ENCODE measurements around the gene CABLES1.
"Not testable (repeated sequence)": the region's sequence is repeated elsewhere in the genome, so short reads cannot be mapped to it uniquely, and the experiment has no call there.

The CABLES1 gene

DNA sequence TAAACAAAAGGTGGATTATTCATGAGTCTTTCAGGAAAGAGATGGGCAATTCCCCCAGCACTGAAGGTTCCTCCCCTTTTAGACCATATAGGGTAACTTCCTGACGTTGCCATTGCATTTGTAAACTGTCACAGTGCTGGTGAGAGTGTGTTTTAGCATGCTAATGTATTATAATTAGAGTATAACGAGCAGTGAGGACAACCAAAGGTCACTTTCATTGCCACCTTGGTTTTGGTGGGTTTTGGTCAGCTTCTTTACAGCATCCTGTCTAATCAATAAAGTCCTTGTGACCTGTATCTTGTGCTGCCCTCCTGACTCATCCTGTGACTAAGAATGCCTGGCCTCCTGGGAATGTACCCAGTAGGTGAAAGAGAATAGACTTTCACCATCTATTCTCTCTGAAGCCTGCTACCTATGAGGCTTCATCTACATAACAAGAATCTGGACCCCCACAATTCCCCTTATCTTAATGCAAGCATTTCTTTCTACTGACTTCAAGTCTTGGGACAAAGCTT, 148.7 kb downstream of the CABLES1 start:
- DNase-seq (ENCODE audit: low read depth in 1 of 2, low spot score in 1 of 2) = no peak

DNA sequence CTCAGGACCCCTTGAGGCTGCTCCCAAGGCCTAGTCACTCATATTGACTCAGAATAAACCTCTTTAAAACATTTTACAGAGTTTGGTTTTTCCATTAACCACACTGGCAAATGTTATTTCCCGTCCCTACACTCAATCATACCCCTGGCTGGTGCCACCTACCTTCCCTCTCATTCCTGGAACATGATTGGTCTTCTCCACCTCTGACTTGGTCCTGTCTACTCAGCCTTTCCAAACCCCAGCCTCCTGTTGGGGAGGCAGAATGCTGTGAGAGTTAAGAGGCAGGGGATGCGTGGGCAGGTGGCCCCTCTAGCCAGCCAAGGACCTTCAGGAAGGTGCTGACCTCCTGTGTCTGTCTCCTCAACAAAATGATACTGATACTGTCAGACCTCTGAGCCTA, 149.3 kb downstream of the CABLES1 start:
- DNase-seq (ENCODE audit: low read depth in 1 of 2, low spot score in 1 of 2) = no peak

DNA sequence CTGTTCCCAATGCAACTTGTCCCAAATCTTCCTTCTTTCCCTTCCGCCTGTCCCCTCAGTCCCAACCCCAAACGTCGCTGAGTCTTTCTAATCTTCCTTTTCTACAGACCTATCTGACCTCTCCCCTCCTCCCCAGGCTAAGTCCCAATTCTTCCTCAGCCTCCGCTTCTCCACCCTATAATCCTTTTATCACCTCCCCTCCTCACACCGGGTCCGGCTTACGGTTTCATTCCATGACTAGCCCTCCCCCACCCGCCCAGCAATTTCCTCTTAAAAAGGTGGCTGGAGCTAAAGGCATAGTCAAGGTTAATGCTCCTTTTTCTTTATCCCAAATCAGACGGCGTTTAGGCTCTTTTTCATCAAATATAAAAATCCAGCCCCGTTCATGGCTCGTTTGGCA, 150.3 kb downstream of the CABLES1 start:
- DNase-seq (ENCODE audit: low read depth in 1 of 2, low spot score in 1 of 2) = not testable (repeated sequence)

DNA sequence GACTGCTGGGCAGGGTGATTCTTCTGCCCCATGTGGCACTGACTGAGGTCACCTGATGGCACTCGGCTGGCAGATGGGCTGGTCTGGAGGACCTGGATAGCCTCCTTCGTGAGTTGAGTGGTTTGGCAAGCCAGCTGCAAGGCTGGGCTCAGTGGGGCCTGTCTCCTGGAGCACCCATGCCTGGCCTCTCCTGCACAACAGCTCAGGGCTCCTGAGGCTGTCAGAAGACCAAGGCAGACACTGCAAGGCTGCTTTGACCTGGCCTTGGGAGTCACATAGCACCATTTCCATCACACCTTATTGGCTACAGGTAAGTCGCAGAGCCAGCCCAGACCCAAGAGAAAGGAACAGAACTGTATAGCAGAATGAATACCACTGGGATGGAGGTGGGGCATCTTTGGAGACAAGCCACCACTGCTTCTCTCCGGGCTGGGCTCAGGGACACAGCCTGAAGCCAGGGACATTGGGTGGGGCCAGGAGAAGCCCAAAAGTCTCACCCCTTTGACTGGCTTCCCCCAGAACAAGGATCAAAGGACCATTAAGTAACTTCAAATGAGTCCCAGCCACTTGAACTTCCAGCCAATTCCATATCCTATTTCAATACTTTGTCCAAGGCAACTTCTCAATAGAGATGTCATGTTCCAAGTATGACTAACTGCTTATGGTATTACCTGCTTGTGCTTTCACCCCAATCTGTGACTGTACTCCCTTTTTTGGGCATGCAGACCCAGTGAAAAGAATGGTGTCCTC, 156.3 kb downstream of the CABLES1 start:
- DNase-seq (ENCODE audit: low read depth in 1 of 2, low spot score in 1 of 2) = no peak

DNA sequence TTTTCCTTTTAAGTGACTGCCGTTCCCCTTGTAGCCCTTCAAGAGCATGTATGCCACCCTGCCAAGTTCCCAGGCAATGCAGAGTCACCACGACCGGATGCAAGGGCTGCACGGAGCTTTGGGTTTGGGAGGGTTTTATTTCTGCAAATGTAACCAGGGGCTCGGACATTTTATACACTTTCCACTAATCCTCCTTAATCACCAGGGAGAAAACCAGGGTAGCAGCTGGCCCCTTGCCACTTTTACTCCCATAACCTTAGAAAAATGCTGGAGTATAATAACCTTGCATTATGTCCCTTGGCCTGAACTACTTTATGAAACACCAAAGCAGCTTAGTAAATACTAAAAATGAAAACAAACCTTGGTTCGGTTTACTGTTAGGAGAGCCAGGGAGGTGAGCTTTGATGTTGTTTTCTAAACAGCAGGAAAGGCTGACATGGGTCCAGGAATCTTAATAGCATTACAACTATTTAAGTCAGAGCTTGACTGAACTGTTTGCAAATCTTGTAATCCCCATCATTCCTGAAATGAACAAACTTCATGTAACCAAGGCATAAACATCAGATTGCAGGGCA, 165.0 kb downstream of the CABLES1 start:
- DNase-seq (ENCODE audit: low read depth in 1 of 2, low spot score in 1 of 2) = no peak

DNA sequence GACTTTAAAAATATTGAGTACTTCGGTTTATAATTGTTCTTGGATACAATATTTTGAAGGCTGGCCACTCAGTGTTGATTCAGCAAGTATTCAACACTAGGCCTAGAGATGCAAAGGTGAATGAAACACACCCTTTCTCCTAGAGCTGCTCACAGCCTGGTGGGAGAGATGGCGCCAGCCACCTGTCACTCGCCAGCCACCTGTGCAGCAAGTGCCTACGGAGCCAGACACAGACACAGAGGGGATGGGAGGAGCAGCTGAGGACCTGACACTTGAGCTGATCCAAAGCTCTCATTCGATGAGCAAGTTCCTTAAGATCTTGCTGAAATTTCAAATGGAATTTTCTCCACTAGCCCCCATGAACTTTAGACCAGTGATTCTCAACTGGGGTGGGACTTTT, 166.7 kb downstream of the CABLES1 start:
- no peak for DNase-seq (ENCODE audit: low read depth in 1 of 2, low spot score in 1 of 2)

DNA sequence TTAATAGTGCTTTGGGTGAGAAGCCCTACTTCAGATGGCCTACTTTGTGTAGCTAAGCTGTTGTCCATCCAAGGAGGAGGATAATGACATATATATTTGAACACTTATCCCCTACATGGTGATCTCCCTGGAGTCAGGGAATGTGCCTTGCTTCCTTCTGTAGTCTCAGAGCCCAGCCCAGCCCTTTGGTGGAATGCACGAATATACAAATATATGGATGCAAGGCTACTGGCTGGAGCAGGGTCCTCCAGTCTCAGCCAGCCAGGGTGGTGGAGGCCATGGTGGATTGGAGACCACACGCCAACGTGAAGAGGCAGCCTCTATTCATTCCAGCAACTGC, 167.2 kb downstream of the CABLES1 start:
- no peak for DNase-seq (ENCODE audit: low read depth in 1 of 2, low spot score in 1 of 2)

DNA sequence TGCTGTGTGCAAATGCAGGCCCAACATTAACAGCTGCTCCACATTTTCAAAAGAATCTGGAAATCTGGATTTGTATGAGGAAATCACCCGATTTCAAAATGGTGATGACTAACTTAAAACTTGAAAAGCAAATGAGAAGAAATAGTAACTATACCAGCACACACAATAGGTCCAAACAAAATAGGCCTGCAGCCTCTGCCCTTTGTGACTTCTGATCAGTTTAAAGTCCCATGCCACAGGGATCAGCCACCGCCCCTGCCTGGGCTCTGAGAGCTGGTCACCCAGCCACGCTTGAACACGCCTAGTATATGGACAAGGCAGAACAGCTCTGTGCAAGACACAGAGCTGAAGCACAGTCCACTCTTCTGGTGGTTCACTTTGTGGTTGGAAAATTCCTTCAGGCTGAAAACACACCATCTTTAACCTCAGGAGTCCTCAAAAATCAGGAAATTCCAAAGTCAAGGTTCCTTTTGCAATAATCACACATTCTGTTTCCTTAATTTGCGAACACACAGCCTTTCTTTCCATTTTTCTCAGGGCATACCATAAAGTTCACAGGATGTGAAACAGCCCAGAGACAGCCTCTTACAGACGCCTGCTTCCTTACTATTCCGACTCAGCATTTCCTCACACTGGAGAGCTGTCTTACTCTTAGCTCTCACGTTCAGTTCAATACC, 167.7 kb downstream of the CABLES1 start:
- no peak for DNase-seq (ENCODE audit: low read depth in 1 of 2, low spot score in 1 of 2)

DNA sequence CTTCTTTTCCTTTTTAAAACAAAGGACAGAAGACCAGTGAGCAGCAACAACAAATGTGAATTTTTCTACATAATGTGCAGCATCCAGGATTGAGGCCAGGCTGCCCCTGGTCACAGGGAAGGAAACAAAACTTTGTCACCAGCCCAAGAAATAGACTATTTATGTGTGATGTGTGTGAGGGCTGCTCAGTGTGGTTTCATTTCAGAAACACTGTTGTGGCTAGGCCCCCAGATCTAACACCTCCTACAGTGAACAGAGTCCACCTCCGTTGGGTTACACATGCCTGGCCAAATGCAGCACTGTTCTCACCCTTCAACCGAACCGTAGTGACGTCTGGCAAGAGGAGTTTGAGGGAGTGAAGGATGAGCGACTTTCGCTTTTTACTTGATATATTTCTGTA, 171.5 kb downstream of the CABLES1 start:
- DNase-seq (ENCODE audit: low read depth in 1 of 2, low spot score in 1 of 2) = no peak

DNA sequence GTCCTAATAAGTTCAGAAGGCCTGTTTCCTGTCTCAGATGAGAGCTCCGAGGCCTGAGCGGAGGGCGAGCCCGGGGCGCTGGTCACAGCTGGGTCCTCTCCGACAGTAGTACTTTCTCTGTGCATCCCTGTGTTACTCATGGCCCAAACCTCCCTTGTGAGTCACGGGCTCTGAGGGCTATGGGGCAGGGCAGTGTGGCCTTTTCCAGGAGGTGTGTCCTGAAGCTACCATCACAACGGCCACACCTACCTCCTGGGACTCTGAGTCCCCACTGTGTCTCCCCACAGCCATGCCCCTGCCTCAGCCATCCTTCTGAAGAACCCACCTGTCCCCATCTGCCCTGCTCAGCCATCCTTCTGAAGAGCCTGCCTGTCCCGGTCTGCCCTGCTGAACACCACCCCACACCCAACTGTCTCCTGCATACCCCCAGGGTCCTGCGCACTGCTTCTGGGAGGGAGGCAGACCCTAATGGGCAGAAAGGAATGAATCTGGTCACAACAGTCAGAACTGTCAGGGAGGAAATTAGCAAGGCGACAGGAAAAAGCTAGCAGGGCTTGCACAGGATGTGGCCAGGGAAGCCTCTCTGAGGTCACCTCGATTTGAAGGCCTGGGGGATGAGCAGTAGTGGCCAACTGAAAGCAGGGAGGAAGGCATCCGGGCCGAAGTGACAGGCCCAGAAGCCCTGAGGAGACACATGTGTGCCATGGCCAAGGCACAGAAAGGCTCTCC, 172.4 kb downstream of the CABLES1 start:
- no peak for DNase-seq (ENCODE audit: low read depth in 1 of 2, low spot score in 1 of 2)
